Astrocyte (in vitro differentiated cells and primary cell): ENCODE data around the gene DOK6. TPM values are rescaled to one million over a fixed set of nuclear protein-coding genes. Genes with fewer than 3 reads are reported as not detected.

Source experiments
- DNase-seq: peaks from one replicate; pipeline ENCODE4 v3.0.0-alpha.2; 2010; ENCODE audit warnings: low read depth
- FAIRE-seq: peaks from 2 replicates; lab custom pipeline; 2011; peaks lifted over from hg19 to GRCh38; lab: Jason Lieb, UNC
- H2AFZ ChIP-seq: 2 replicates; pipeline ENCODE4 v1.6.0; 2012; ENCODE audit warnings: low read depth, low read length, inconsistent platforms
- H3K27ac ChIP-seq: 2 replicates; pipeline ENCODE4 v1.5.1; 2011; ENCODE audit warnings: low read depth, low read length, inconsistent platforms
- H3K27me3 ChIP-seq: 2 replicates; pipeline ENCODE4 v1.6.0; 2011; ENCODE audit warnings: low read length, inconsistent platforms; ENCODE audit not compliant: insufficient read depth
- H3K36me3 ChIP-seq: 2 replicates; pipeline ENCODE4 v1.5.1; 2011; ENCODE audit warnings: low read length, inconsistent platforms; ENCODE audit not compliant: insufficient read depth
- H3K4me1 ChIP-seq: 2 replicates; pipeline ENCODE4 v1.5.1; 2011; ENCODE audit warnings: low read length, inconsistent platforms; ENCODE audit not compliant: insufficient read depth
- H3K4me2 ChIP-seq: 2 replicates; pipeline ENCODE4 v1.6.0; 2012; ENCODE audit warnings: low read length, inconsistent platforms
- H3K4me3 ChIP-seq: 2 replicates; pipeline ENCODE4 v1.5.1; 2011; ENCODE audit warnings: low read depth, mild to moderate bottlenecking, low read length, inconsistent platforms; ENCODE audit not compliant: insufficient read depth
- H3K79me2 ChIP-seq: 2 replicates; pipeline ENCODE4 v1.6.0; 2012; ENCODE audit warnings: mild to moderate bottlenecking, low read length, inconsistent platforms; ENCODE audit not compliant: insufficient read depth
- H3K9ac ChIP-seq: 2 replicates; pipeline ENCODE4 v1.6.0; 2012; ENCODE audit warnings: mild to moderate bottlenecking, low read length, inconsistent platforms
- H3K9me3 ChIP-seq: 2 replicates; pipeline ENCODE4 v1.5.1; 2012; ENCODE audit warnings: low read depth, mild to moderate bottlenecking, low read length, inconsistent platforms; ENCODE audit not compliant: insufficient read depth
- H4K20me1 ChIP-seq: 2 replicates; pipeline ENCODE4 v1.6.0; 2012; ENCODE audit warnings: low read length, inconsistent platforms; ENCODE audit not compliant: insufficient read depth
- H3K27ac Mint-ChIP-seq: one replicate; pipeline ENCODE4 v1.8.0; 2021; ENCODE audit warnings: mild to moderate bottlenecking, mixed read lengths; ENCODE audit not compliant: unreplicated experiment
- H3K27me3 Mint-ChIP-seq: one replicate; pipeline ENCODE4 v1.8.0; 2021; ENCODE audit warnings: low read depth, mixed read lengths; ENCODE audit not compliant: unreplicated experiment
- H3K36me3 Mint-ChIP-seq: one replicate; pipeline ENCODE4 v1.8.0; 2021; ENCODE audit warnings: low read depth, mixed read lengths; ENCODE audit not compliant: unreplicated experiment
- H3K4me1 Mint-ChIP-seq: one replicate; pipeline ENCODE4 v1.8.0; 2021; ENCODE audit warnings: low read depth, mixed read lengths; ENCODE audit not compliant: unreplicated experiment
- H3K4me3 Mint-ChIP-seq: one replicate; pipeline ENCODE4 v1.8.0; 2021; ENCODE audit warnings: mild to moderate bottlenecking, moderate library complexity, mixed read lengths; ENCODE audit not compliant: unreplicated experiment
- H3K9me3 Mint-ChIP-seq: one replicate; pipeline ENCODE4 v1.8.0; 2021; ENCODE audit warnings: mild to moderate bottlenecking, mixed read lengths; ENCODE audit not compliant: unreplicated experiment
- CTCF ChIP-seq: IDR thresholded peaks from 2 replicates; pipeline ENCODE4 v1.5.1; 2011; ENCODE audit warnings: low read depth, mild to moderate bottlenecking, inconsistent platforms, low read length, moderate library complexity; ENCODE audit not compliant: insufficient read depth
- EZH2 ChIP-seq: IDR thresholded peaks from 2 replicates; pipeline ENCODE4 v1.6.1; 2012; ENCODE audit warnings: mild to moderate bottlenecking, low read length, inconsistent platforms; ENCODE audit not compliant: insufficient read depth
- total RNA-seq: library from RNA; stranded (reverse); gene quantifications from 2 replicates; pipeline ENCODE4 v1.2.1, GENCODE V29; 2021

Gene DOK6
- total RNA-seq, 1 donor from 2014 or later = 2.9 TPM

GRCh38 chr18:69880083-69880482 lies 479.4 kb downstream of the DOK6 start:
- H3K79me2 ChIP-seq = no peaks in the 10 kb centered on the region
- H3K27ac ChIP-seq = no peak overlapping the region
- Mint-ChIP-seq H3K36me3 (no peaks in the 10 kb centered on the region), H3K27ac (no peak overlapping the region), H3K27me3 (no peaks in the 10 kb centered on the region), H3K4me1 (peaks cover 5% of the 10 kb centered on the region), H3K9me3 (peaks cover 1% of the 10 kb centered on the region), H3K4me3 (no peak overlapping the region)
- no peaks in the 10 kb centered on the region for H3K36me3 ChIP-seq
- no peaks in the 10 kb centered on the region for H3K27me3 ChIP-seq
- H3K4me3 ChIP-seq = no peak overlapping the region
- H3K9me3 ChIP-seq = no peaks in the 10 kb centered on the region
- H4K20me1 ChIP-seq = no peaks in the 10 kb centered on the region
- H3K9ac ChIP-seq = no peak overlapping the region
- no peaks in the 10 kb centered on the region for H3K4me1 ChIP-seq
- TF ChIP-seq CTCF (no peak), EZH2 (no peak)
- FAIRE-seq (no peak), DNase-seq (no peak)
- H3K4me2 ChIP-seq = no peak overlapping the region
- no peak overlapping the region for H2AFZ ChIP-seq

GRCh38 chr18:69882965-69883668 lies 482.4 kb downstream of the DOK6 start:
- H3K4me2 ChIP-seq = no peak overlapping the region
- no peak overlapping the region for H3K9ac ChIP-seq
- DNase-seq (no peak), FAIRE-seq (no peak)
- no peak overlapping the region for H2AFZ ChIP-seq
- no peaks in the 10 kb centered on the region for H3K9me3 ChIP-seq
- H3K4me3 ChIP-seq = no peak overlapping the region
- no peaks in the 10 kb centered on the region for H3K79me2 ChIP-seq
- H3K4me1 ChIP-seq = no peaks in the 10 kb centered on the region
- no peaks in the 10 kb centered on the region for H3K36me3 Mint-ChIP-seq
- peaks cover 1% of the 10 kb centered on the region for H3K9me3 Mint-ChIP-seq
- no peaks in the 10 kb centered on the region for H3K27me3 ChIP-seq
- no peak overlapping the region for H3K27ac Mint-ChIP-seq
- peaks cover 5% of the 10 kb centered on the region for H3K4me1 Mint-ChIP-seq
- H3K27me3 Mint-ChIP-seq = no peaks in the 10 kb centered on the region
- TF ChIP-seq CTCF (no peak), EZH2 (no peak)
- H4K20me1 ChIP-seq = no peaks in the 10 kb centered on the region
- no peak overlapping the region for H3K4me3 Mint-ChIP-seq
- no peak overlapping the region for H3K27ac ChIP-seq
- no peaks in the 10 kb centered on the region for H3K36me3 ChIP-seq

GRCh38 chr18:69883781-69884180 lies 483.1 kb downstream of the DOK6 start:
- H3K27me3 ChIP-seq = no peaks in the 10 kb centered on the region
- H3K27ac ChIP-seq = no peak overlapping the region
- Mint-ChIP-seq H3K27ac (no peak overlapping the region), H3K4me1 (peaks cover 2% of the 10 kb centered on the region), H3K9me3 (peaks cover under 1% of the 10 kb centered on the region), H3K36me3 (no peaks in the 10 kb centered on the region), H3K4me3 (no peak overlapping the region), H3K27me3 (no peaks in the 10 kb centered on the region)
- H2AFZ ChIP-seq = no peak overlapping the region
- no peak overlapping the region for H3K4me2 ChIP-seq
- H3K79me2 ChIP-seq = no peaks in the 10 kb centered on the region
- H3K9ac ChIP-seq = no peak overlapping the region
- H4K20me1 ChIP-seq = no peaks in the 10 kb centered on the region
- H3K36me3 ChIP-seq = no peaks in the 10 kb centered on the region
- no peaks in the 10 kb centered on the region for H3K4me1 ChIP-seq
- no peak for FAIRE-seq
- H3K4me3 ChIP-seq = no peak overlapping the region
- no peak for DNase-seq
- TF ChIP-seq EZH2 = no peak
- no peak for TF ChIP-seq CTCF
- H3K9me3 ChIP-seq = no peaks in the 10 kb centered on the region
